Measurements from ENCODE around the gene CYFIP1. TPM values are rescaled to one million over a fixed set of nuclear protein-coding genes. Genes with fewer than 3 reads are reported as not detected.
"Not testable (repeated sequence)": the region's sequence is repeated elsewhere in the genome, so short reads cannot be mapped to it uniquely, and the experiment has no call there.

CYFIP1 gene
- total RNA-seq, 1 experiment from 2014 or later = 205 TPM

- ChIA-PET CTCF (no interaction called here), POLR2A (no interaction called here)
- BruUV-seq (replicated peaks) = no TSS peak
- no peak for DNase-seq
- no peak for TF ChIP-seq CTCF (IDR thresholded peaks at IDR 0.05; ENCODE audit: insufficient read depth in 1 of 2, low read depth in 1 of 2, low read length in 1 of 2, severe bottlenecking in 1 of 2, unreplicated experiment in 1 of 2)
- intact Hi-C loops (cut with micrococcal nuclease; ENCODE audit: unreplicated experiment) = no loop called here
- H3K36me3 Mint-ChIP-seq (ENCODE audit: insufficient read depth, unreplicated experiment) = peaks cover 32% of the 10 kb centered on the region
- H3K4me1 Mint-ChIP-seq (ENCODE audit: low read depth, unreplicated experiment) = peaks cover 21% of the 10 kb centered on the region
- H3K4me3 Mint-ChIP-seq (ENCODE audit: unreplicated experiment) = no peak overlapping the region
- no peaks in the 10 kb centered on the region for H3K9me3 Mint-ChIP-seq (ENCODE audit: unreplicated experiment)
- Histone ChIP-seq H3K4me1 (peaks cover 19% of the 10 kb centered on the region; the same call in 1 of the 2 replicates), H3K4me3 (ENCODE audit: low read depth, low read length) (no peak overlapping the region), H3K9me3 (no peaks in the 10 kb centered on the region), H3K36me3 (ENCODE audit: control insufficient read depth, insufficient read depth, low read length) (no peaks in the 10 kb centered on the region; the same call in 1 of the 2 replicates), H3K27me3 (replicated peaks; ENCODE audit: control insufficient read depth, insufficient read depth, low read length) (no peaks in the 10 kb centered on the region)
- no peak overlapping the region for H3K27ac Mint-ChIP-seq (ENCODE audit: unreplicated experiment)
- no peaks in the 10 kb centered on the region for H3K27me3 Mint-ChIP-seq (ENCODE audit: insufficient read depth, unreplicated experiment)
These were observed 11.8 kb upstream of the CYFIP1 start for GRCh38 chr15:22992024-22992326.

DNA sequence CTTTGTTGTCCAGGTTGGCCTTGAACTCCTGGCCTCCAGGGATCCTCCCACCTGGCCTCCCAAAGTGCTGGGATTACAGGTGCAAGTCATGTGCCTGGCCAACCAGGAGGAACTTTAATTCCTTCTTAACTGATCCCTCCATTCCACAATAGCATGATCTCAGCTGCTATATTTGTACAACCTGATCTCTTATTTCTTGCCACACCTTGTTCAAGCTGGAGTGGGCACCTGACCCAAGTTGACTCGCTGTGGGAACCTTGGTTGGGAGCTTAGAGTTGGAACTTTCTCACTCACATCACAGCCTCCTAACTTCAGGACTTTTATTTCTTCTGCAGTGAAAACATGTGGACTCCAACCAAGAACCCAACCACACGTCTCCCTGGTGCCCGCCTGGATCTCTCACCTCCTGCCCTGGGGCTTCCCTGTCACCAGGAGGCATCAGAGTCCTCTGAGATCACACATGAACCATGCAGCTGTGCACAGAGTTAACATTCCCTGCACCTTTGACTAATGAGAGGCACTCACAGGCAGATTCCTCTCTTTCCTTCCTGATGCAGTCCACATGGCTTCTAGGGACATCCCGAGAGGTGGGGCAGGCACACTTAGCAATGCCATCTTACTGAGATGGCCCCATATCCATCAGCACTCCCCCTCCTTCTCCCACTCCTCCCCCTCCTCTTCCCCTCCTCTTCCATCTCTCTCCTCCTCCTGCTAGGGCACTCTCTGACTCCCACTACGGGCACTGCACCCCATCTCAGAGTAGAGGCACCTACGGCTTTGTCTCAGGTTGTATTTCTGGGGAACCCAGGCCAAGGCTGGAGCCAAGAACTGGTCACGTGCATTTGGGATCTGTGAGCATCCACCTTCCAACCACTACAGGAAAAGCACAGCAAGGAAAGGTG is 9.7 kb upstream of the CYFIP1 start:
- intact Hi-C loops (cut with micrococcal nuclease; ENCODE audit: unreplicated experiment) = no loop called here
- H3K36me3 Mint-ChIP-seq (ENCODE audit: insufficient read depth, unreplicated experiment) = peaks cover 16% of the 10 kb centered on the region
- H3K27me3 ChIP-seq (replicated peaks; ENCODE audit: control insufficient read depth, insufficient read depth, low read length) = no peaks in the 10 kb centered on the region
- BruUV-seq (replicated peaks) = no TSS peak
- ChIA-PET POLR2A (no interaction called here), CTCF (no interaction called here)
- H3K4me3 Mint-ChIP-seq (ENCODE audit: unreplicated experiment) = no peak overlapping the region
- H3K36me3 ChIP-seq (ENCODE audit: control insufficient read depth, insufficient read depth, low read length) = no peaks in the 10 kb centered on the region; the same call in 1 of the 2 replicates
- no peak overlapping the region for H3K27ac Mint-ChIP-seq (ENCODE audit: unreplicated experiment)
- TF ChIP-seq CTCF (IDR thresholded peaks at IDR 0.05; ENCODE audit: insufficient read depth in 1 of 2, low read depth in 1 of 2, low read length in 1 of 2, severe bottlenecking in 1 of 2, unreplicated experiment in 1 of 2) = peak in 1 of 2 experiments; percentile 26
- H3K27me3 Mint-ChIP-seq (ENCODE audit: insufficient read depth, unreplicated experiment) = no peaks in the 10 kb centered on the region
- peaks cover 15% of the 10 kb centered on the region; the same call in 1 of the 2 replicates for H3K4me1 ChIP-seq
- DNase-seq = no peak
- no peaks in the 10 kb centered on the region for H3K9me3 ChIP-seq
- peaks cover 14% of the 10 kb centered on the region for H3K4me1 Mint-ChIP-seq (ENCODE audit: low read depth, unreplicated experiment)
- no peaks in the 10 kb centered on the region for H3K9me3 Mint-ChIP-seq (ENCODE audit: unreplicated experiment)
- H3K4me3 ChIP-seq (ENCODE audit: low read depth, low read length) = no peak overlapping the region

DNA sequence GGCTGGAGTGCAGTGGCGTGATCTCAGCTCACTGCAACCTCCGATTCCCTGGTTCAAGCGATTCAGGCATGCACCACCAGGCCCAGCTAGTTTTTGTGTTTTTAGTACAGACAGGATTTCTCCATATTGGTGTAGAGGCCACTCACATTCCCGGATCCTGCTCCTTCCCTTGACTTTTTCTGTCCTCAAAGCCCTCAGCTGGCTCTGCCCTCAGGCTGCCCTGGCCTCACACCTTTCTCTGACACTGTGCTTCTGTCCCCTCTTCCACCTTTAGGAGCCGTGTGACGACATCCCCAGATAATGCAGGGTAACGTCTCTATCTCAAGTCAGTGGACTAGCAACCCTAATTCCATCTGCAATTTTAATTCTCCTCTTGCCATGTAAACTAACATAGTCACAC is 8.6 kb upstream of the CYFIP1 start:
- CTCF ChIA-PET = no interaction called here
- POLR2A ChIA-PET = no interaction called here
- BruUV-seq (replicated peaks) = no TSS peak

GRCh38 chr15:22981931-22982330 is 1.8 kb upstream of the CYFIP1 start:
- POLR2A ChIA-PET; H3K4me3 ChIP-seq (ENCODE audit: low read depth, low read length); CTCF ChIA-PET; H3K27ac Mint-ChIP-seq (ENCODE audit: unreplicated experiment); H3K4me1 Mint-ChIP-seq (ENCODE audit: low read depth, unreplicated experiment); H3K27me3 ChIP-seq (replicated peaks; ENCODE audit: control insufficient read depth, insufficient read depth, low read length); H3K9me3 ChIP-seq; H3K4me3 Mint-ChIP-seq (ENCODE audit: unreplicated experiment); H3K4me1 ChIP-seq; H3K27me3 Mint-ChIP-seq (ENCODE audit: insufficient read depth, unreplicated experiment); BruUV-seq (replicated peaks); H3K9me3 Mint-ChIP-seq (ENCODE audit: unreplicated experiment); H3K36me3 ChIP-seq (ENCODE audit: control insufficient read depth, insufficient read depth, low read length); DNase-seq; intact Hi-C loops (cut with micrococcal nuclease; ENCODE audit: unreplicated experiment): not testable (repeated sequence)
- H3K36me3 Mint-ChIP-seq (ENCODE audit: insufficient read depth, unreplicated experiment) = peaks cover 18% of the 10 kb centered on the region

More for the DNA sequence above, 8.6 kb upstream of the CYFIP1 start:
- Mint-ChIP-seq H3K36me3 (ENCODE audit: insufficient read depth, unreplicated experiment) (peaks cover 13% of the 10 kb centered on the region), H3K4me1 (ENCODE audit: low read depth, unreplicated experiment) (peaks cover 14% of the 10 kb centered on the region), H3K4me3 (ENCODE audit: unreplicated experiment) (no peak overlapping the region), H3K9me3 (ENCODE audit: unreplicated experiment) (no peaks in the 10 kb centered on the region), H3K27me3 (ENCODE audit: insufficient read depth, unreplicated experiment) (no peaks in the 10 kb centered on the region), H3K27ac (ENCODE audit: unreplicated experiment) (no peak overlapping the region)
- intact Hi-C loops (cut with micrococcal nuclease; ENCODE audit: unreplicated experiment) = loop anchor here (1.0 kb wide), 1 partner anchor 7 kb away; no protein-coding TSS in a partner anchor
- H3K4me3 ChIP-seq (ENCODE audit: low read depth, low read length) = no peak overlapping the region
- no peak for DNase-seq
- H3K9me3 ChIP-seq = no peaks in the 10 kb centered on the region
- H3K36me3 ChIP-seq (ENCODE audit: control insufficient read depth, insufficient read depth, low read length) = no peaks in the 10 kb centered on the region
- H3K4me1 ChIP-seq = peaks cover 15% of the 10 kb centered on the region; the same call in 1 of the 2 replicates
- TF ChIP-seq CTCF (IDR thresholded peaks at IDR 0.05; ENCODE audit: insufficient read depth in 1 of 2, low read depth in 1 of 2, low read length in 1 of 2, severe bottlenecking in 1 of 2, unreplicated experiment in 1 of 2) = no peak
- no peaks in the 10 kb centered on the region for H3K27me3 ChIP-seq (replicated peaks; ENCODE audit: control insufficient read depth, insufficient read depth, low read length)
